IMR-90 (cell line): ENCODE results near the gene ADM2. TPM values are rescaled to one million over a fixed set of nuclear protein-coding genes. Genes with fewer than 3 reads are reported as not detected.
A peak's percentile ranks its signal among the peaks of the same experiment; 100 is the strongest.

Experiments used
- ATAC-seq: fragments of 200-7000 bp; cut with Tn5 transposase; 2 replicates; pipeline ENCODE4 v1.9.1; 2020; ENCODE audit warnings: low read depth, mild to moderate bottlenecking, moderate library complexity
- BruUV-seq: library from RNA; stranded (reverse); fragments of 400-500 nt; replicated peaks from 2 replicates; lab custom pipeline; 2021; lab: Mats Ljungman, UMichigan
- CTCF ChIA-PET: fragments of 300-600 bp; formaldehyde crosslinking; extraction: SDS; loops from one replicate; lab custom pipeline; 2021; ENCODE audit warnings: antibody characterized with exemption; lab: Yijun Ruan, JAX
- POLR2A ChIA-PET: fragments of 300-600 bp; sonication (Branson Sonifier 250); formaldehyde crosslinking; loops from one replicate; lab custom pipeline; 2022; ENCODE audit warnings: antibody characterized with exemption; ENCODE audit not compliant: unreplicated experiment; lab: Charles Lee
- DNase-seq: peaks from one replicate; pipeline ENCODE4 v3.0.0; 2013
- H2AFZ ChIP-seq: replicated peaks from 2 replicates; pipeline ENCODE3; 2013; ENCODE audit warnings: low read length, mild to moderate bottlenecking; ENCODE audit not compliant: poor library complexity
- H2AK5ac ChIP-seq: 2 replicates; pipeline ENCODE4 v1.6.1; 2013; ENCODE audit warnings: low read depth, low read length, inconsistent platforms
- H2AK9ac ChIP-seq: replicated peaks from 2 replicates; pipeline ENCODE3; 2013; ENCODE audit warnings: mild to moderate bottlenecking, low read depth, low read length, moderate library complexity; ENCODE audit not compliant: poor library complexity
- H2BK120ac ChIP-seq: 2 replicates; pipeline ENCODE4 v1.6.1; 2013; ENCODE audit warnings: low read depth, low read length, inconsistent platforms
- H2BK15ac ChIP-seq: 3 replicates; pipeline ENCODE4 v1.6.1; 2013; ENCODE audit warnings: low read depth, low read length, inconsistent platforms
- H2BK20ac ChIP-seq: 2 replicates; pipeline ENCODE4 v1.6.1; 2013; ENCODE audit warnings: low read depth, mild to moderate bottlenecking, inconsistent platforms, low read length, moderate library complexity
- H2BK5ac ChIP-seq: 2 replicates; pipeline ENCODE4 v1.6.1; 2013; ENCODE audit warnings: mild to moderate bottlenecking, low read depth, low read length, inconsistent platforms; ENCODE audit not compliant: poor library complexity, severe bottlenecking
- H3K14ac ChIP-seq: replicated peaks from 2 replicates; pipeline ENCODE4 v1.6.1; 2013; ENCODE audit warnings: low read depth, low read length, inconsistent platforms
- H3K18ac ChIP-seq: 2 replicates; pipeline ENCODE4 v1.6.1; 2013; ENCODE audit warnings: low read depth, low read length, control low read depth
- H3K23ac ChIP-seq: 2 replicates; pipeline ENCODE4 v1.6.1; 2013; ENCODE audit warnings: low read depth, low read length, inconsistent platforms
- H3K27ac ChIP-seq: 2 replicates; pipeline ENCODE4 v1.5.1; 2013; ENCODE audit warnings: mild to moderate bottlenecking, control low read depth, low read length; ENCODE audit not compliant: insufficient read depth
- H3K27me3 ChIP-seq: 2 replicates; pipeline ENCODE4 v1.6.1; 2013; ENCODE audit warnings: low read length; ENCODE audit not compliant: control insufficient read depth, insufficient read depth
- H3K36me3 ChIP-seq: 2 replicates; pipeline ENCODE4 v1.6.1; 2013; ENCODE audit warnings: low read length, mixed read lengths; ENCODE audit not compliant: control insufficient read depth, insufficient read depth
- H3K4ac ChIP-seq: 2 replicates; pipeline ENCODE4 v1.6.1; 2013; ENCODE audit warnings: low read depth, low read length, inconsistent platforms
- H3K4me1 ChIP-seq: 2 replicates; pipeline ENCODE4 v1.6.1; 2013; ENCODE audit warnings: low read length, mixed read lengths; ENCODE audit not compliant: control insufficient read depth, insufficient read depth
- H3K4me2 ChIP-seq: 2 replicates; pipeline ENCODE4 v1.6.1; 2013; ENCODE audit warnings: low read depth, mild to moderate bottlenecking, control low read depth, low read length, moderate library complexity
- H3K4me3 ChIP-seq: 2 replicates; pipeline ENCODE4 v1.5.1; 2013; ENCODE audit warnings: low read depth, mild to moderate bottlenecking, control low read depth, low read length, moderate library complexity; ENCODE audit not compliant: insufficient read depth
- H3K56ac ChIP-seq: 2 replicates; pipeline ENCODE4 v1.6.1; 2013; ENCODE audit warnings: low read length, inconsistent platforms; ENCODE audit not compliant: insufficient read depth; ENCODE audit errors: extremely low read depth
- H3K79me1 ChIP-seq, 2 experiments: 2 replicates each; pipeline ENCODE4 v1.6.1; 2013; ENCODE audit warnings: low read length in 2 of 2, inconsistent platforms in 1 of 2, low read depth in 1 of 2
- H3K9ac ChIP-seq: 2 replicates; pipeline ENCODE4 v1.6.1; 2013; ENCODE audit warnings: low read depth, low read length, control low read depth
- H3K9me1 ChIP-seq: 2 replicates; pipeline ENCODE4 v1.6.1; 2013; ENCODE audit warnings: low read length, inconsistent platforms; ENCODE audit not compliant: insufficient read depth
- H3K9me3 ChIP-seq: 2 replicates; pipeline ENCODE4 v1.6.1; 2013; ENCODE audit warnings: low read length; ENCODE audit not compliant: control insufficient read depth, insufficient read depth
- H4K20me1 ChIP-seq: 2 replicates; pipeline ENCODE4 v1.6.1; 2013; ENCODE audit warnings: low read length, inconsistent platforms; ENCODE audit not compliant: insufficient read depth
- H4K5ac ChIP-seq: 2 replicates; pipeline ENCODE4 v1.6.1; 2013; ENCODE audit warnings: mild to moderate bottlenecking, low read depth, low read length, control low read depth
- H4K8ac ChIP-seq, 2 experiments: 2 replicates each; pipeline ENCODE4 v1.6.1; 2013; ENCODE audit warnings: low read depth in 2 of 2, low read length in 2 of 2, control low read depth in 1 of 2, inconsistent platforms in 1 of 2
- H4K91ac ChIP-seq: 2 replicates; pipeline ENCODE4 v1.6.1; 2013; ENCODE audit warnings: low read depth, low read length, inconsistent platforms; ENCODE audit not compliant: insufficient read depth
- BHLHE40 ChIP-seq: fragments of 150-350 bp; IDR thresholded peaks from 2 replicates; pipeline ENCODE4 v1.6.1; 2016; ENCODE audit warnings: mild to moderate bottlenecking, low read depth, low read length
- CEBPB ChIP-seq: IDR thresholded peaks from 2 replicates; pipeline ENCODE4 v1.6.1; 2012; ENCODE audit warnings: low read depth, low read length, improper control_type of control experiment
- CHD1 ChIP-seq: IDR thresholded peaks from 2 replicates; pipeline ENCODE4 v1.6.1; 2012; ENCODE audit warnings: low read depth, low read length, improper control_type of control experiment
- CTCF ChIP-seq: conservative IDR thresholded peaks from 2 replicates; pipeline ENCODE4 v1.5.1; 2012; ENCODE audit warnings: mild to moderate bottlenecking, low read depth, low read length, improper control_type of control experiment
- FOS ChIP-seq: fragments of 150-350 bp; IDR thresholded peaks from 2 replicates; pipeline ENCODE4 v1.6.1; 2016; ENCODE audit warnings: low read depth, low read length
- MAFK ChIP-seq: IDR thresholded peaks from 2 replicates; pipeline ENCODE4 v1.6.1; 2012; ENCODE audit warnings: low read depth, low read length, improper control_type of control experiment
- MAZ ChIP-seq: IDR thresholded peaks from 2 replicates; pipeline ENCODE4 v1.6.1; 2012; ENCODE audit warnings: low read depth, mild to moderate bottlenecking, low read length, improper control_type of control experiment, moderate library complexity, borderline replicate concordance
- MXI1 ChIP-seq: IDR thresholded peaks from 2 replicates; pipeline ENCODE4 v1.6.1; 2012; ENCODE audit warnings: low read depth, mild to moderate bottlenecking, low read length, moderate library complexity, borderline replicate concordance
- NFE2L2 ChIP-seq: fragments of 150-350 bp; IDR thresholded peaks from 2 replicates; pipeline ENCODE4 v1.6.1; 2016; ENCODE audit warnings: low read depth, mild to moderate bottlenecking, low read length
- POLR2A ChIP-seq: IDR thresholded peaks from 2 replicates; pipeline ENCODE4 v1.6.1; 2012; ENCODE audit warnings: mild to moderate bottlenecking, low read depth, low read length
- RAD21 ChIP-seq: IDR thresholded peaks from 2 replicates; pipeline ENCODE4 v1.6.1; 2012; ENCODE audit warnings: low read length, improper control_type of control experiment
- RCOR1 ChIP-seq: IDR thresholded peaks from 2 replicates; pipeline ENCODE4 v1.6.1; 2012; ENCODE audit warnings: mild to moderate bottlenecking, low read length, improper control_type of control experiment; ENCODE audit not compliant: insufficient replicate concordance
- RFX5 ChIP-seq: IDR thresholded peaks from 2 replicates; pipeline ENCODE4 v1.8.0; 2012; ENCODE audit warnings: low read depth, mild to moderate bottlenecking, low read length, moderate library complexity
- SMC3 ChIP-seq: fragments of 150-350 bp; IDR thresholded peaks from 2 replicates; pipeline ENCODE4 v1.6.1; 2016; ENCODE audit warnings: low read depth, mild to moderate bottlenecking, antibody characterized with exemption, low read length, moderate library complexity
- USF2 ChIP-seq: fragments of 150-350 bp; IDR thresholded peaks from 2 replicates; pipeline ENCODE4 v1.6.1; 2017; ENCODE audit warnings: mild to moderate bottlenecking, antibody characterized with exemption, low read length, low read depth
- WGBS, 2 experiments: methylation state at CpG; one replicate each; pipeline versions ENCODE4 v1.1.5 to v1.1.7; 2013; ENCODE audit warnings: missing lambda C conversion rate in 2 of 2; ENCODE audit not compliant: insufficient read length in 1 of 2; ENCODE audit errors: extremely low coverage in 2 of 2; 5-methylcytosine and 5-hydroxymethylcytosine counted together
- dilution Hi-C: fragments of 300-500 bp; cut with HindIII; formaldehyde crosslinking; loops from one replicate; pipeline ENCODE4 v1.14.3; 2018; ENCODE audit warnings: low sequenced_read_pairs; ENCODE audit not compliant: unreplicated experiment
- in situ Hi-C: fragments of 300-500 bp; cut with MboI; formaldehyde crosslinking; loops from 3 replicates; pipeline ENCODE4 v1.14.3; 2019; ENCODE audit warnings: low sequenced_read_pairs, inconsistent platforms, mixed read lengths
- intact Hi-C: fragments of 100-400 bp; cut with micrococcal nuclease; formaldehyde crosslinking; loops from 2 replicates; pipeline ENCODE4 v1.10.0; 2022
- polyA plus RNA-seq, 3 experiments: library from polyadenylated mRNA; depleted of rRNA; stranded (reverse); fragments of >200 nt; gene quantifications; 2 replicates each; pipeline ENCODE4 v1.2.3, GENCODE V29; 2012; ENCODE audit warnings: low replicate concordance in 1 of 3
- total RNA-seq: library from RNA; depleted of rRNA; stranded (reverse); fragments of >200 nt; gene quantifications from 2 replicates; pipeline ENCODE4 v1.2.3, GENCODE V29; 2012

ADM2 gene
- total and polyA plus RNA-seq, 2 of the 4 experiments (the other 2 are of a cell fraction), result 0.18 to 2.3 TPM

- TF ChIP-seq USF2 (no peak), MAZ (no peak), CHD1 (no peak), MAFK (no peak), MXI1 (no peak)
Observed at GRCh38 chr22:50471197-50471847, 10.0 kb upstream of the ADM2 start (continued).

GRCh38 chr22:50471962-50472361 is 9.4 kb upstream of the ADM2 start:
- peaks cover 67% of the 10 kb centered on the region for H4K20me1 ChIP-seq
- dilution Hi-C loops (no loop called here), intact Hi-C loops (no loop called here), in situ Hi-C loops (no loop called here)
- H2BK15ac ChIP-seq, result no peak overlapping the region
- POLR2A ChIA-PET, result no interaction called here
- no peak overlapping the region for H2BK120ac ChIP-seq
- H2AK9ac ChIP-seq, result peak overlapping the region; percentile 23
- peaks cover 21 to 72% of the 10 kb centered on the region in 2 experiments; a peak in 3 of 4 replicates for H3K79me1 ChIP-seq
- no peaks in the 10 kb centered on the region for H3K9me3 ChIP-seq
- no peak overlapping the region for H3K27ac ChIP-seq
- H2AFZ ChIP-seq, result no peak overlapping the region
- DNase-seq, result no peak
- no peak overlapping the region for H2BK5ac ChIP-seq
- H4K91ac ChIP-seq, result no peak overlapping the region
- H3K4me2 ChIP-seq, result no peak overlapping the region
- H3K9ac ChIP-seq, result no peak overlapping the region
- H2AK5ac ChIP-seq, result no peak overlapping the region
- H3K14ac ChIP-seq, result no peak overlapping the region
- CTCF ChIA-PET, result no interaction called here
- no peak overlapping the region for H3K4me3 ChIP-seq
- H3K4me1 ChIP-seq, result peaks cover 25% of the 10 kb centered on the region
- no peak overlapping the region for H2BK20ac ChIP-seq
- no peak for ATAC-seq
- H3K23ac ChIP-seq, result no peak overlapping the region
- no TSS peak for BruUV-seq
- H3K4ac ChIP-seq, result no peak overlapping the region
- no peak overlapping the region for H3K56ac ChIP-seq
- no peak overlapping the region for H4K8ac ChIP-seq
- no peak overlapping the region for H4K5ac ChIP-seq
- no peak overlapping the region for H3K18ac ChIP-seq
- WGBS, 2 experiments, result 89% methylated on average over 2 of the region's 5 CpGs; no CpG with 5 or more reads in 1 of the 2 experiments
- no peaks in the 10 kb centered on the region for H3K27me3 ChIP-seq
- peaks cover 20% of the 10 kb centered on the region for H3K9me1 ChIP-seq
- H3K36me3 ChIP-seq, result peaks cover 11% of the 10 kb centered on the region
- TF ChIP-seq MXI1 (no peak), NFE2L2 (no peak), MAFK (no peak), RCOR1 (no peak), SMC3 (no peak), RAD21 (no peak), POLR2A (no peak), CEBPB (no peak), FOS (no peak), MAZ (no peak), BHLHE40 (no peak), RFX5 (no peak), CTCF (no peak)
